Adrenal gland (tissue), 5 donors: ENCODE data around the gene STK35.

ENCODE experiments used
- POLR2A ChIP-seq, 2 donors: fragments of 450-650 bp; IDR thresholded peaks; one replicate each; pipeline ENCODE4 v1.6.1; 2017; ENCODE audit warnings: antibody characterized with exemption in 2 of 2, mild to moderate bottlenecking in 2 of 2, moderate library complexity in 1 of 2
- TF ChIP-seq, protein P1 (sequence below), 6 experiments: fragments of 450-650 bp in 4 of 6; fragments of 200-600 bp in 2 of 6; sonication (generic) in 1 of 6; IDR thresholded peaks; 1 replicate in 5 of 6; 2 replicates in 1 of 6; pipeline versions ENCODE4 v1.5.1 to v1.8.0; 2016 to 2021; ENCODE audit warnings: antibody characterized with exemption in 6 of 6, mild to moderate bottlenecking in 2 of 6, moderate library complexity in 1 of 6
- donor health status: DM: no; HTN: no; CAD: no.

GRCh38 chr20:2143594-2143993 lies 42.0 kb downstream of the STK35 start:
- no peak for TF ChIP-seq POLR2A (IDR thresholded peaks at IDR 0.05)
- TF ChIP-seq, protein P1, sequence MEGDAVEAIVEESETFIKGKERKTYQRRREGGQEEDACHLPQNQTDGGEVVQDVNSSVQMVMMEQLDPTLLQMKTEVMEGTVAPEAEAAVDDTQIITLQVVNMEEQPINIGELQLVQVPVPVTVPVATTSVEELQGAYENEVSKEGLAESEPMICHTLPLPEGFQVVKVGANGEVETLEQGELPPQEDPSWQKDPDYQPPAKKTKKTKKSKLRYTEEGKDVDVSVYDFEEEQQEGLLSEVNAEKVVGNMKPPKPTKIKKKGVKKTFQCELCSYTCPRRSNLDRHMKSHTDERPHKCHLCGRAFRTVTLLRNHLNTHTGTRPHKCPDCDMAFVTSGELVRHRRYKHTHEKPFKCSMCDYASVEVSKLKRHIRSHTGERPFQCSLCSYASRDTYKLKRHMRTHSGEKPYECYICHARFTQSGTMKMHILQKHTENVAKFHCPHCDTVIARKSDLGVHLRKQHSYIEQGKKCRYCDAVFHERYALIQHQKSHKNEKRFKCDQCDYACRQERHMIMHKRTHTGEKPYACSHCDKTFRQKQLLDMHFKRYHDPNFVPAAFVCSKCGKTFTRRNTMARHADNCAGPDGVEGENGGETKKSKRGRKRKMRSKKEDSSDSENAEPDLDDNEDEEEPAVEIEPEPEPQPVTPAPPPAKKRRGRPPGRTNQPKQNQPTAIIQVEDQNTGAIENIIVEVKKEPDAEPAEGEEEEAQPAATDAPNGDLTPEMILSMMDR (IDR thresholded peaks at IDR 0.05): no peak
